HEK293 (cell line): ENCODE results near the gene VPS9D1.
A peak's percentile ranks its signal among the peaks of the same experiment; 100 is the strongest.

Source experiments
- CTCF ChIA-PET: fragments of 350-600 bp; formaldehyde crosslinking; extraction: SDS; loops from one replicate; lab custom pipeline; 2021; ENCODE audit warnings: antibody characterized with exemption; lab: Yijun Ruan, JAX
- POLR2A ChIA-PET: fragments of 300-600 bp; formaldehyde crosslinking; extraction: SDS; loops from one replicate; lab custom pipeline; 2020; ENCODE audit warnings: antibody characterized with exemption, inconsistent platforms; lab: Yijun Ruan, JAX
- H3K27ac ChIP-seq: fragments of 200-500 bp; sonication (Bioruptor generic); 2 replicates; pipeline ENCODE4 v1.5.1; 2014; ENCODE audit warnings: low read depth, low read length, control low read depth, inconsistent platforms; ENCODE audit errors: extremely low read depth
- H3K36me3 ChIP-seq, 2 experiments: fragments of 200-500 bp in 1 of 2; sonication (Bioruptor generic) in 1 of 2; 1 replicate in 1 of 2; 2 replicates in 1 of 2; pipeline ENCODE4 v1.5.1; 2014 to 2017; ENCODE audit warnings: inconsistent platforms in 2 of 2, low read length in 2 of 2; ENCODE audit not compliant: control insufficient read depth in 2 of 2, insufficient read depth in 1 of 2
- H3K4me1 ChIP-seq: fragments of 200-500 bp; sonication (Bioruptor generic); 2 replicates; pipeline ENCODE4 v1.5.1; 2014; ENCODE audit warnings: mild to moderate bottlenecking, low read length, inconsistent platforms; ENCODE audit not compliant: control insufficient read depth, insufficient read depth
- H3K4me3 ChIP-seq: 2 replicates; pipeline ENCODE4 v1.5.1; 2011; ENCODE audit warnings: low read depth, mild to moderate bottlenecking, control low read depth, low read length, moderate library complexity
- H3K9me3 ChIP-seq: fragments of 200-500 bp; sonication (Bioruptor generic); 2 replicates; pipeline ENCODE4 v1.5.1; 2014; ENCODE audit warnings: low read depth, low read length, inconsistent platforms; ENCODE audit not compliant: control insufficient read depth, insufficient read depth
- ATF2 ChIP-seq: fragments of 450-650 bp; formaldehyde crosslinking; IDR thresholded peaks from 2 replicates; pipeline ENCODE4 v1.5.1; 2016; ENCODE audit warnings: missing biosample characterization, missing genetic modification characterization, low read depth
- GLIS1 ChIP-seq: fragments of 450-650 bp; formaldehyde crosslinking; IDR thresholded peaks from 2 replicates; pipeline ENCODE4 v1.5.1; 2016; ENCODE audit warnings: missing biosample characterization, missing genetic modification characterization
- KLF10 ChIP-seq: fragments of 450-650 bp; IDR thresholded peaks from 2 replicates; pipeline ENCODE4 v1.5.1; 2018; ENCODE audit warnings: missing biosample characterization, mild to moderate bottlenecking, missing genetic modification characterization
- REST ChIP-seq: fragments of 450-650 bp; formaldehyde crosslinking; IDR thresholded peaks from 2 replicates; pipeline ENCODE4 v1.5.1; 2016; ENCODE audit warnings: missing biosample characterization, missing genetic modification characterization
- SP3 ChIP-seq: fragments of 450-650 bp; formaldehyde crosslinking; IDR thresholded peaks from 2 replicates; pipeline ENCODE4 v1.5.1; 2016; ENCODE audit warnings: missing biosample characterization, missing genetic modification characterization
- ZBTB20 ChIP-seq: fragments of 450-650 bp; formaldehyde crosslinking; IDR thresholded peaks from 2 replicates; pipeline ENCODE4 v1.5.1; 2016; ENCODE audit warnings: missing biosample characterization, missing genetic modification characterization
- ZIC2 ChIP-seq: fragments of 450-650 bp; formaldehyde crosslinking; IDR thresholded peaks from 2 replicates; pipeline ENCODE4 v1.5.1; 2016; ENCODE audit warnings: missing biosample characterization, missing genetic modification characterization
- ZNF138 ChIP-seq: fragments of 450-650 bp; formaldehyde crosslinking; IDR thresholded peaks from 2 replicates; pipeline ENCODE4 v1.5.1; 2016; ENCODE audit warnings: missing biosample characterization, missing genetic modification characterization, borderline replicate concordance
- ZNF223 ChIP-seq: fragments of 450-650 bp; formaldehyde crosslinking; IDR thresholded peaks from 2 replicates; pipeline ENCODE4 v1.5.1; 2016; ENCODE audit warnings: missing biosample characterization, missing genetic modification characterization
- ZNF26 ChIP-seq: fragments of 450-650 bp; formaldehyde crosslinking; IDR thresholded peaks from 2 replicates; pipeline ENCODE4 v1.5.1; 2016; ENCODE audit warnings: missing biosample characterization, missing genetic modification characterization
- ZNF266 ChIP-seq: fragments of 450-650 bp; formaldehyde crosslinking; IDR thresholded peaks from 2 replicates; pipeline ENCODE4 v1.5.1; 2016; ENCODE audit warnings: missing biosample characterization, missing genetic modification characterization, low read depth
- ZNF341 ChIP-seq: fragments of 450-650 bp; formaldehyde crosslinking; IDR thresholded peaks from 2 replicates; pipeline ENCODE4; 2016; ENCODE audit warnings: low read depth, missing biosample characterization, missing genetic modification characterization
- ZNF473 ChIP-seq: fragments of 450-650 bp; formaldehyde crosslinking; IDR thresholded peaks from 2 replicates; pipeline ENCODE4 v1.5.1; 2017; ENCODE audit warnings: missing biosample characterization, missing genetic modification characterization
- ZNF521 ChIP-seq: fragments of 450-650 bp; formaldehyde crosslinking; IDR thresholded peaks from 2 replicates; pipeline ENCODE4 v1.5.1; 2017; ENCODE audit warnings: missing biosample characterization, mild to moderate bottlenecking, missing genetic modification characterization
- ZNF548 ChIP-seq: fragments of 450-650 bp; formaldehyde crosslinking; IDR thresholded peaks from 2 replicates; pipeline ENCODE4 v1.5.1; 2016; ENCODE audit warnings: missing biosample characterization, missing genetic modification characterization
- ZNF600 ChIP-seq: fragments of 450-650 bp; formaldehyde crosslinking; IDR thresholded peaks from 2 replicates; pipeline ENCODE4 v1.5.1; 2016; ENCODE audit warnings: missing biosample characterization, missing genetic modification characterization
- ZNF610 ChIP-seq: fragments of 450-650 bp; formaldehyde crosslinking; IDR thresholded peaks from 2 replicates; pipeline ENCODE4 v1.5.1; 2016; ENCODE audit warnings: missing biosample characterization, missing genetic modification characterization, borderline replicate concordance
- ZNF830 ChIP-seq: fragments of 450-650 bp; IDR thresholded peaks from 2 replicates; pipeline ENCODE4 v1.5.0; 2018; ENCODE audit warnings: missing biosample characterization, missing genetic modification characterization, low read depth, mild to moderate bottlenecking, moderate library complexity
- ZSCAN30 ChIP-seq: fragments of 450-650 bp; IDR thresholded peaks from 2 replicates; pipeline ENCODE4 v1.5.1; 2018; ENCODE audit warnings: missing biosample characterization, mild to moderate bottlenecking, missing genetic modification characterization, moderate library complexity

The VPS9D1 gene

GRCh38 chr16:89770367-89770766, 49.7 kb upstream of the VPS9D1 start:
- no peaks in the 10 kb centered on the region for H3K9me3 ChIP-seq
- CTCF ChIA-PET: interaction anchor here (1.1 kb wide), 1 partner anchor 17 kb away, joined by 4 read pairs; no protein-coding TSS in a partner anchor
- no peaks in the 10 kb centered on the region for H3K4me1 ChIP-seq
- TF ChIP-seq GLIS1 (tag by site-specific recombination): peak; percentile 39; the same call in 1 of the 2 replicates
- peak; percentile 91 for TF ChIP-seq ZIC2 (tag by site-specific recombination)
- no peak for TF ChIP-seq ZNF548 (tag by site-specific recombination)
- no peak overlapping the region for H3K4me3 ChIP-seq
- POLR2A ChIA-PET: interaction anchor here (1.2 kb wide), 1 partner anchor 64 kb away, joined by 3 read pairs; no protein-coding TSS in a partner anchor
- H3K27ac ChIP-seq: no peak overlapping the region
- H3K36me3 ChIP-seq: peaks cover 50 to 94% of the 10 kb centered on the region in 2 experiments

- peaks cover 60 to 92% of the 10 kb centered on the region in 2 experiments for H3K36me3 ChIP-seq
- TF ChIP-seq ZNF266 (tag by site-specific recombination): no peak
- TF ChIP-seq KLF10: no peak
- TF ChIP-seq, all 188 proteins: peak for 0
- ChIA-PET POLR2A (no interaction called here), CTCF (interaction anchor here (0.6 kb wide), 1 partner anchor 26 kb away, joined by 3 read pairs; no protein-coding TSS in a partner anchor)
- no peak overlapping the region for H3K27ac ChIP-seq
- no peak overlapping the region for H3K4me3 ChIP-seq
- H3K9me3 ChIP-seq: no peaks in the 10 kb centered on the region
- no peaks in the 10 kb centered on the region for H3K4me1 ChIP-seq
These were observed 44.7 kb upstream of the VPS9D1 start for GRCh38 chr16:89765292-89765830.

- Histone ChIP-seq H3K36me3 (peaks cover 62 to 92% of the 10 kb centered on the region in 2 experiments), H3K9me3 (no peaks in the 10 kb centered on the region), H3K27ac (no peak overlapping the region), H3K4me1 (no peaks in the 10 kb centered on the region), H3K4me3 (no peak overlapping the region)
- ChIA-PET CTCF (no interaction called here), POLR2A (no interaction called here)
- no peak for TF ChIP-seq ZSCAN30 (tag by site-specific recombination)
- TF ChIP-seq ZNF600 (tag by site-specific recombination): 0 out of 2 replicates have a peak, but pooled peaks have one; percentile 39
These were observed 44.1 kb upstream of the VPS9D1 start for GRCh38 chr16:89764711-89765201.

- ChIA-PET POLR2A (interaction anchor here (0.6 kb wide), 1 partner anchor 42 kb away, joined by 3 read pairs; no protein-coding TSS in a partner anchor), CTCF (interaction anchor here (0.6 to 1.4 kb wide), 2 partner anchors 52 to 55 kb away, joined by 5 to 7 read pairs; no protein-coding TSS in a partner anchor)
- Histone ChIP-seq H3K4me1 (no peaks in the 10 kb centered on the region), H3K9me3 (no peaks in the 10 kb centered on the region), H3K36me3 (peaks cover 67 to 90% of the 10 kb centered on the region in 2 experiments), H3K27ac (no peak overlapping the region), H3K4me3 (no peak overlapping the region)
- TF ChIP-seq REST (tag by site-specific recombination) (no peak), ATF2 (no peak), ZNF610 (no peak), ZNF138 (tag by site-specific recombination) (no peak), ZNF600 (tag by site-specific recombination) (no peak), SP3 (tag by site-specific recombination) (no peak), ZNF473 (tag by site-specific recombination) (no peak), ZNF830 (no peak), ZNF26 (tag by site-specific recombination) (no peak), ZNF341 (tag by site-specific recombination) (no peak), ZBTB20 (tag by site-specific recombination) (no peak), ZNF223 (tag by site-specific recombination) (no peak), ZNF521 (tag by site-specific recombination) (no peak)
These were observed 40.7 kb upstream of the VPS9D1 start for GRCh38 chr16:89761304-89761922.
